Neural progenitor cell (in vitro differentiated cells): ENCODE data around the gene TEX54. TPM values are rescaled to one million over a fixed set of nuclear protein-coding genes. Genes with fewer than 3 reads are reported as not detected.

Experiments used
- DNase-seq: peaks from one replicate; pipeline ENCODE4 v3.0.0-alpha.2; 2016; ENCODE audit warnings: low spot score
- H2AFZ ChIP-seq: fragments of 200-600 bp; sonication (generic); replicated peaks from 2 replicates; pipeline ENCODE4 v1.6.1; 2016; ENCODE audit warnings: antibody characterized with exemption
- H3F3A ChIP-seq: fragments of 200-600 bp; sonication (generic); 2 replicates; pipeline ENCODE4 v1.6.1; 2016; ENCODE audit warnings: antibody characterized with exemption, low read depth
- H3K27ac ChIP-seq: fragments of 200-600 bp; sonication (generic); 2 replicates; pipeline ENCODE4 v1.5.1; 2016; ENCODE audit warnings: mild to moderate bottlenecking
- H3K27me3 ChIP-seq: fragments of 200-600 bp; sonication (generic); 2 replicates; pipeline ENCODE4 v1.6.1; 2016; ENCODE audit warnings: mild to moderate bottlenecking, moderate library complexity
- H3K36me3 ChIP-seq: fragments of 200-600 bp; sonication (generic); 2 replicates; pipeline ENCODE4 v1.5.1; 2016
- H3K4me1 ChIP-seq: fragments of 200-600 bp; sonication (generic); 2 replicates; pipeline ENCODE4 v1.6.1; 2016; ENCODE audit warnings: mixed run types
- H3K4me2 ChIP-seq: fragments of 200-600 bp; sonication (generic); 2 replicates; pipeline ENCODE4 v1.6.1; 2016
- H3K4me3 ChIP-seq: fragments of 200-600 bp; sonication (generic); 2 replicates; pipeline ENCODE4 v1.5.1; 2016
- H3K79me2 ChIP-seq: fragments of 200-600 bp; sonication (generic); 2 replicates; pipeline ENCODE4 v1.6.1; 2016; ENCODE audit warnings: low read depth
- H3K9ac ChIP-seq: fragments of 200-600 bp; sonication (generic); 2 replicates; pipeline ENCODE4 v1.6.1; 2016
- H3K9me3 ChIP-seq: fragments of 200-600 bp; sonication (generic); 2 replicates; pipeline ENCODE4 v1.5.1; 2016; ENCODE audit warnings: low read depth
- H4K20me1 ChIP-seq: fragments of 200-600 bp; sonication (generic); 2 replicates; pipeline ENCODE4 v1.6.1; 2016; ENCODE audit warnings: low read depth
- H3K27ac Mint-ChIP-seq: 3 replicates; pipeline ENCODE4 v1.8.0; 2021; ENCODE audit warnings: mixed read lengths
- H3K27me3 Mint-ChIP-seq: 2 replicates; pipeline ENCODE4 v1.8.0; 2022; ENCODE audit warnings: low read depth, mild to moderate bottlenecking, inconsistent platforms, moderate library complexity, mixed read lengths; ENCODE audit not compliant: insufficient read depth
- H3K36me3 Mint-ChIP-seq: 3 replicates; pipeline ENCODE4 v1.8.0; 2021; ENCODE audit warnings: mixed read lengths
- H3K4me1 Mint-ChIP-seq: 3 replicates; pipeline ENCODE4 v1.8.0; 2021; ENCODE audit warnings: mixed read lengths
- H3K4me3 Mint-ChIP-seq: 3 replicates; pipeline ENCODE4 v1.8.0; 2021; ENCODE audit warnings: mild to moderate bottlenecking, moderate library complexity, mixed read lengths
- H3K9me3 Mint-ChIP-seq: 3 replicates; pipeline ENCODE4 v1.8.0; 2020; ENCODE audit warnings: mixed read lengths
- EZH2 ChIP-seq: fragments of 200-600 bp; sonication (generic); IDR thresholded peaks from 2 replicates; pipeline ENCODE4 v1.6.1; 2017; ENCODE audit warnings: antibody characterized with exemption, mild to moderate bottlenecking, moderate library complexity
- EZH2phosphoT487 ChIP-seq: fragments of 200-600 bp; sonication (generic); IDR thresholded peaks from 2 replicates; pipeline ENCODE4 v1.6.1; 2017; ENCODE audit warnings: antibody characterized with exemption
- total RNA-seq: library from RNA; depleted of rRNA; stranded (reverse); fragments of >200 nt; gene quantifications from 2 replicates; pipeline ENCODE4 v1.2.3, GENCODE V29; 2015; ENCODE audit warnings: low replicate concordance
- TF ChIP-seq, protein P1 (sequence below): fragments of 200-600 bp; sonication (generic); IDR thresholded peaks from 2 replicates; pipeline ENCODE4 v1.5.1; 2017; ENCODE audit warnings: antibody characterized with exemption, mild to moderate bottlenecking

TEX54 gene
- total RNA-seq, 1 donor from 2014 or later, result not detected

- TF ChIP-seq EZH2 (no peak), EZH2phosphoT487 (no peak)
- TF ChIP-seq, protein P1, sequence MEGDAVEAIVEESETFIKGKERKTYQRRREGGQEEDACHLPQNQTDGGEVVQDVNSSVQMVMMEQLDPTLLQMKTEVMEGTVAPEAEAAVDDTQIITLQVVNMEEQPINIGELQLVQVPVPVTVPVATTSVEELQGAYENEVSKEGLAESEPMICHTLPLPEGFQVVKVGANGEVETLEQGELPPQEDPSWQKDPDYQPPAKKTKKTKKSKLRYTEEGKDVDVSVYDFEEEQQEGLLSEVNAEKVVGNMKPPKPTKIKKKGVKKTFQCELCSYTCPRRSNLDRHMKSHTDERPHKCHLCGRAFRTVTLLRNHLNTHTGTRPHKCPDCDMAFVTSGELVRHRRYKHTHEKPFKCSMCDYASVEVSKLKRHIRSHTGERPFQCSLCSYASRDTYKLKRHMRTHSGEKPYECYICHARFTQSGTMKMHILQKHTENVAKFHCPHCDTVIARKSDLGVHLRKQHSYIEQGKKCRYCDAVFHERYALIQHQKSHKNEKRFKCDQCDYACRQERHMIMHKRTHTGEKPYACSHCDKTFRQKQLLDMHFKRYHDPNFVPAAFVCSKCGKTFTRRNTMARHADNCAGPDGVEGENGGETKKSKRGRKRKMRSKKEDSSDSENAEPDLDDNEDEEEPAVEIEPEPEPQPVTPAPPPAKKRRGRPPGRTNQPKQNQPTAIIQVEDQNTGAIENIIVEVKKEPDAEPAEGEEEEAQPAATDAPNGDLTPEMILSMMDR, result no peak
- Mint-ChIP-seq H3K4me1 (peaks cover 34% of the 10 kb centered on the region), H3K4me3 (peak overlapping the region; percentile 70), H3K27ac (no peak overlapping the region), H3K36me3 (peaks cover 40% of the 10 kb centered on the region), H3K27me3 (peaks cover 7% of the 10 kb centered on the region), H3K9me3 (peaks cover 3% of the 10 kb centered on the region)
- peak; percentile 45 for DNase-seq
- peaks cover 64% of the 10 kb centered on the region for H3F3A ChIP-seq
- peaks cover 53% of the 10 kb centered on the region for H4K20me1 ChIP-seq
- H3K27ac ChIP-seq, result peak overlapping the region; percentile 70
- peak overlapping the region; percentile 89 for H3K4me2 ChIP-seq
- H3K4me1 ChIP-seq, result peaks cover 16% of the 10 kb centered on the region
- no peak overlapping the region for H3K9ac ChIP-seq
- H3K36me3 ChIP-seq, result peaks cover 33% of the 10 kb centered on the region
- no peaks in the 10 kb centered on the region for H3K27me3 ChIP-seq
- H3K79me2 ChIP-seq, result peaks cover 43% of the 10 kb centered on the region
- no peaks in the 10 kb centered on the region for H3K9me3 ChIP-seq
- no peak overlapping the region for H3K4me3 ChIP-seq
- H2AFZ ChIP-seq, result no peak overlapping the region
Observed at GRCh38 chr11:62850911-62851806, 18.5 kb upstream of the TEX54 start.

DNA sequence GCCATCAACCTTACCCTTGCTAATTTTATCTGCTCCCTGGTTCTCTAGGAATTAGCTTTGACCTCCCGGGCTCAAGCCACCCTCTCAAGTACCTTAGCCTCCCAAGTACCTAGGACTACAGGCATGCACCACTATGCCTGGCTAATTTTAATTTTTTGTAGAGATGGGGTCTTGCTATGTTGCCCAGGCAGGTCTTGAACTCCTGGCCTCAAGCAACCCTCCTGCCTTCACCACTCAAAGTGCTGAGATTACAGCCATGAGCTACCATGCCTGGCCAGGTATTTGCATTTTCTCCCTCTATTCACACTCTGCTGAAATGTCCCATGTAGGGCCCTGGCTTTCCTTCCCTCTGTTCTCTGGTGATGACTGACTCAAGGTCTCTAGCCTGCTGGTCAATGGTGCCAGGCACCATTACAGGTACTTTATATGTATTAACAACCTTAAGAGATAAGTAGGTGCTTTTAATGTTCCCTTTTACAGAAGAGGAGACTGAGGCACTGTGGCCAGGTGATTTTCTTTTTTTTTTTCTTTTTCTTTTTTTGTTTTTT lies 15.2 kb upstream of the TEX54 start:
- H3K27ac Mint-ChIP-seq, result no peak overlapping the region
- peaks cover 3% of the 10 kb centered on the region for H3K9me3 Mint-ChIP-seq
- peaks cover 47% of the 10 kb centered on the region for H3F3A ChIP-seq
- H4K20me1 ChIP-seq, result peaks cover 26% of the 10 kb centered on the region
- peaks cover 10% of the 10 kb centered on the region for H3K36me3 ChIP-seq
- no peak overlapping the region for H2AFZ ChIP-seq
- H3K4me3 Mint-ChIP-seq, result no peak overlapping the region
- peaks cover 5% of the 10 kb centered on the region for H3K4me1 ChIP-seq
- no peak overlapping the region for H3K4me2 ChIP-seq
- H3K9ac ChIP-seq, result no peak overlapping the region
- H3K27me3 ChIP-seq, result no peaks in the 10 kb centered on the region
- peaks cover 3% of the 10 kb centered on the region for H3K27me3 Mint-ChIP-seq
- no peak overlapping the region for H3K4me3 ChIP-seq
- no peak overlapping the region for H3K27ac ChIP-seq
- no peak for DNase-seq
- TF ChIP-seq EZH2phosphoT487 (no peak), EZH2 (no peak)
- TF ChIP-seq, protein P1, result no peak
- peaks cover 10% of the 10 kb centered on the region for H3K79me2 ChIP-seq
- no peaks in the 10 kb centered on the region for H3K9me3 ChIP-seq
- H3K4me1 Mint-ChIP-seq, result peaks cover 16% of the 10 kb centered on the region
- H3K36me3 Mint-ChIP-seq, result peaks cover 12% of the 10 kb centered on the region

DNA sequence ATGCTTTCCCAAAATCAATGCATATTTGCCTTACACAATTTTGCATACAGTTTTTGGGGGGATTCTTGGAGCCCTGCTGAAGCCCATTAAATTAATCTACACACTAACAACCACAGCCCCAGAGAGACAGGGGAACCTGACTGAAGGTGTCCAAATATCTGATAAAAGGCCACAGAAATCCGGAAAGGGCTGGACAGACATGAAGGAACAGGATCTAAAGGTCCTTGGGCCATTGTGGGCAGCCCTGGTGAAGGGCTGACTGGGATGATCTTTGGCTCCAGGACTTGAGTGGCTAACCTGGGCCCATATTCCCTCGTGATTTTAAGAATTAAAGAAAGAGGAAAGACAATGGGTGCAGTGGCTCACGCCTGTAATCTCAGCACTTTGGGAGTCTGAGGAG lies 13.5 kb upstream of the TEX54 start:
- no peaks in the 10 kb centered on the region for H3K27me3 Mint-ChIP-seq
- Histone ChIP-seq H3F3A (peaks cover 47% of the 10 kb centered on the region), H3K4me3 (no peak overlapping the region), H3K4me2 (no peak overlapping the region), H3K4me1 (peaks cover 6% of the 10 kb centered on the region), H2AFZ (no peak overlapping the region), H3K9ac (no peak overlapping the region), H3K27me3 (no peaks in the 10 kb centered on the region), H3K27ac (no peak overlapping the region), H4K20me1 (peaks cover 9% of the 10 kb centered on the region), H3K9me3 (no peaks in the 10 kb centered on the region), H3K36me3 (no peaks in the 10 kb centered on the region), H3K79me2 (no peaks in the 10 kb centered on the region)
- peak overlapping the region; percentile 18 for H3K4me3 Mint-ChIP-seq
- peaks cover 2% of the 10 kb centered on the region for H3K36me3 Mint-ChIP-seq
- DNase-seq, result no peak
- peaks cover 5% of the 10 kb centered on the region for H3K4me1 Mint-ChIP-seq
- TF ChIP-seq EZH2 (no peak), EZH2phosphoT487 (no peak)
- TF ChIP-seq, protein P1, result no peak
- no peak overlapping the region for H3K27ac Mint-ChIP-seq
- H3K9me3 Mint-ChIP-seq, result peaks cover 3% of the 10 kb centered on the region
